ENCODE measurements around the gene DPY19L3. TPM values are rescaled to one million over a fixed set of nuclear protein-coding genes. Genes with fewer than 3 reads are reported as not detected.
A peak's percentile ranks its signal among the peaks of the same experiment; 100 is the strongest.

Gene DPY19L3
- total and polyA plus RNA-seq, 2 of the 4 experiments (the other 2 are of a cell fraction), result 29.6 to 36.5 TPM

DNA sequence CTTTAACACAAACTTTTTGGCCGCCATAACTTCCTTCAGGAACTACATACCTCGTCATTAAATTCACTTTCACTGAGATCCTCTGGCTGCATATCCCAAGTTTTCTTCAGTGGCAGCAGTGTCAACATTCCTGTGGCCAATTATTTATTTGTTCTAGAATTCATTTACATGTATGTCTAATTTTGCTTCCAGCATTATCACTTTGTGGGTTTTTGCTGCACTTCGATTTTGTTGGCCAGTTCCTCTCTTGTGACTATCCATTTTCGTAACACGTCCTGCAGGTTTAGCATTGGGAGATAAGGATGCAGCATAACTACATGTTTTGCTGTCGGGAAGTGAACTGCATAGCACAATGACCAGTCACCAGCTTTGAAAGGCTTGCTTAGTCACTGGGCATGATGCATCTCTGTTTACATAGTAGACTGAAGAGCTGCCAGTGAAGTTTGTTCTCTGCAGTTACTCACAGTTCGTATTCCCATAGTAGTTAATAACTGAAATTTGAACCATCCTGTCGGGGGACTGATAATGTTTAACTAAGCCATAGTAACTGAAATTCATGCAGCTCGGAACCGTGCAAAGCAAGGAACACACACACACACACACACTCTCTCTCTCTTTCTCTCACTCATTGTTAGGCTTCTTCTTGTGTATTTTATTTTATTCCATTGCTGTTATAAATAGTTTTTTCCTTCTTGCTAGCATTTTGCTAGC, 31.8 kb upstream of the DPY19L3 start:
- no TSS peak for BruUV-seq (replicated peaks)
- Histone ChIP-seq H3K23ac (ENCODE audit: low read depth, low read length) (peak overlapping the region; percentile 55; the same call in 1 of the 2 replicates), H2AK5ac (ENCODE audit: low read depth, low read length) (no peak overlapping the region), H3K36me3 (ENCODE audit: control insufficient read depth, insufficient read depth, low read length) (peaks cover 17% of the 10 kb centered on the region), H3K14ac (replicated peaks; ENCODE audit: low read depth, low read length) (no peak overlapping the region), H4K20me1 (ENCODE audit: insufficient read depth, low read length) (peaks cover 7% of the 10 kb centered on the region; the same call in 1 of the 2 replicates), H2BK120ac (ENCODE audit: low read depth, low read length) (peak overlapping the region; percentile 81; the same call in 1 of the 2 replicates), H4K8ac (ENCODE audit: low read depth in 2 of 2, low read length in 2 of 2) (peak overlapping the region in 1 of 2 experiments; percentile 78; a peak in 2 of 4 replicates), H2AK9ac (replicated peaks; ENCODE audit: low read depth, low read length, poor library complexity) (no peak overlapping the region), H3K9me3 (ENCODE audit: control insufficient read depth, insufficient read depth, low read length) (peaks cover 3% of the 10 kb centered on the region; the same call in 1 of the 2 replicates), H2BK5ac (ENCODE audit: low read depth, low read length, poor library complexity, severe bottlenecking) (peak overlapping the region; percentile 90), H3K27me3 (ENCODE audit: control insufficient read depth, insufficient read depth, low read length) (no peaks in the 10 kb centered on the region), H2BK15ac (ENCODE audit: low read depth, low read length) (no peak overlapping the region), H3K27ac (ENCODE audit: insufficient read depth, low read length) (peak overlapping the region; percentile 95), H3K4me1 (ENCODE audit: control insufficient read depth, insufficient read depth, low read length) (peaks cover 14% of the 10 kb centered on the region), H3K9me1 (ENCODE audit: insufficient read depth, low read length) (peaks cover 14% of the 10 kb centered on the region), H3K9ac (ENCODE audit: low read depth, low read length) (no peak overlapping the region), H2BK20ac (ENCODE audit: low read depth, low read length) (peak overlapping the region; percentile 63; the same call in 1 of the 2 replicates), H3K4ac (ENCODE audit: low read depth, low read length) (peak overlapping the region; percentile 66; the same call in 1 of the 2 replicates), H3K79me1 (ENCODE audit: low read depth in 1 of 2, low read length in 2 of 2) (peaks cover 17 to 50% of the 10 kb centered on the region in 2 experiments), H4K91ac (ENCODE audit: insufficient read depth, low read depth, low read length) (0 out of 2 replicates have a peak overlapping the region, but pooled peaks have one; percentile 28), H3K18ac (ENCODE audit: low read depth, low read length) (peak overlapping the region; percentile 72; the same call in 1 of the 2 replicates), H3K4me3 (ENCODE audit: insufficient read depth, low read depth, low read length) (peak overlapping the region; percentile 8; the same call in 1 of the 2 replicates), H3K56ac (ENCODE audit: extremely low read depth, insufficient read depth, low read length) (peak overlapping the region; percentile 33), H4K5ac (ENCODE audit: low read depth, low read length) (peak overlapping the region; percentile 23; the same call in 1 of the 2 replicates), H3K4me2 (ENCODE audit: low read depth, low read length) (peak overlapping the region; percentile 67; the same call in 1 of the 2 replicates), H2AFZ (replicated peaks; ENCODE audit: low read length, poor library complexity) (no peak overlapping the region)
- intact Hi-C loops (cut with micrococcal nuclease), result loop anchor here (1.0 to 2.0 kb wide), 2 partner anchors 23 to 32 kb away; partner anchors contain the start of gene DPY19L3
- peak; percentile 100 for DNase-seq
- ChIA-PET POLR2A (ENCODE audit: unreplicated experiment) (no interaction called here), CTCF (interaction anchor here (1.1 to 1.5 kb wide), 2 partner anchors 16 to 37 kb away, joined by 4 to 5 read pairs; no protein-coding TSS in a partner anchor)
- peak; percentile 94 for ATAC-seq (ENCODE audit: low read depth)
- 0% methylated on average over 1 of the region's 10 CpGs; no CpG with 5 or more reads in 1 of the 2 experiments for WGBS, 2 experiments (ENCODE audit: extremely low coverage in 2 of 2, insufficient read length in 1 of 2)
- dilution Hi-C loops (cut with HindIII; ENCODE audit: low sequenced_read_pairs, unreplicated experiment), result no loop called here
- in situ Hi-C loops (cut with MboI; ENCODE audit: low sequenced_read_pairs), result loop anchor here (25.0 kb wide), 1 partner anchor 1036 kb away; the partner anchor contains the start of gene TSHZ3
- TF ChIP-seq RAD21 (IDR thresholded peaks at IDR 0.05; ENCODE audit: low read length) (no peak), RCOR1 (IDR thresholded peaks at IDR 0.05; ENCODE audit: insufficient replicate concordance, low read length) (no peak), POLR2A (IDR thresholded peaks at IDR 0.05; ENCODE audit: low read depth, low read length) (no peak), CEBPB (IDR thresholded peaks at IDR 0.05; ENCODE audit: low read depth, low read length) (peak; percentile 72; the same call in 1 of the 2 replicates), SMC3 (IDR thresholded peaks at IDR 0.05; ENCODE audit: low read depth, low read length) (no peak), MAZ (IDR thresholded peaks at IDR 0.05; ENCODE audit: borderline replicate concordance, low read depth, low read length) (no peak; the same call in 1 of the 2 replicates), MXI1 (IDR thresholded peaks at IDR 0.05; ENCODE audit: borderline replicate concordance, low read depth, low read length) (0 out of 2 replicates have a peak, but pooled peaks have one; percentile 51), RFX5 (IDR thresholded peaks at IDR 0.05; ENCODE audit: low read depth, low read length) (no peak), CHD1 (IDR thresholded peaks at IDR 0.05; ENCODE audit: low read depth, low read length) (no peak), BHLHE40 (IDR thresholded peaks at IDR 0.05; ENCODE audit: low read depth, low read length) (peak; percentile 38), MAFK (IDR thresholded peaks at IDR 0.05; ENCODE audit: low read depth, low read length) (no peak), CTCF (conservative IDR thresholded peaks at IDR 0.05; ENCODE audit: low read depth, low read length) (no peak)
- TF ChIP-seq, protein P1, sequence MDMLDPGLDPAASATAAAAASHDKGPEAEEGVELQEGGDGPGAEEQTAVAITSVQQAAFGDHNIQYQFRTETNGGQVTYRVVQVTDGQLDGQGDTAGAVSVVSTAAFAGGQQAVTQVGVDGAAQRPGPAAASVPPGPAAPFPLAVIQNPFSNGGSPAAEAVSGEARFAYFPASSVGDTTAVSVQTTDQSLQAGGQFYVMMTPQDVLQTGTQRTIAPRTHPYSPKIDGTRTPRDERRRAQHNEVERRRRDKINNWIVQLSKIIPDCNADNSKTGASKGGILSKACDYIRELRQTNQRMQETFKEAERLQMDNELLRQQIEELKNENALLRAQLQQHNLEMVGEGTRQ (IDR thresholded peaks at IDR 0.05; ENCODE audit: low read depth, low read length), result peak; percentile 25; the same call in 1 of the 2 replicates

Measured in IMR-90 (cell line).